IMR-90 (cell line): ENCODE measurements around the gene KAZN. TPM values are rescaled to one million over a fixed set of nuclear protein-coding genes. Genes with fewer than 3 reads are reported as not detected.

Experiments
- ATAC-seq: fragments of 200-7000 bp; cut with Tn5 transposase; 2 replicates; pipeline ENCODE4 v1.9.1; 2020; ENCODE audit warnings: low read depth, mild to moderate bottlenecking, moderate library complexity
- BruUV-seq: library from RNA; stranded (reverse); fragments of 400-500 nt; replicated peaks from 2 replicates; lab custom pipeline; 2021; lab: Mats Ljungman, UMichigan
- CTCF ChIA-PET: fragments of 300-600 bp; formaldehyde crosslinking; extraction: SDS; loops from one replicate; lab custom pipeline; 2021; ENCODE audit warnings: antibody characterized with exemption; lab: Yijun Ruan, JAX
- POLR2A ChIA-PET: fragments of 300-600 bp; sonication (Branson Sonifier 250); formaldehyde crosslinking; loops from one replicate; lab custom pipeline; 2022; ENCODE audit warnings: antibody characterized with exemption; ENCODE audit not compliant: unreplicated experiment; lab: Charles Lee
- DNase-seq: peaks from one replicate; pipeline ENCODE4 v3.0.0; 2013
- H2AFZ ChIP-seq: replicated peaks from 2 replicates; pipeline ENCODE3; 2013; ENCODE audit warnings: low read length, mild to moderate bottlenecking; ENCODE audit not compliant: poor library complexity
- H2AK5ac ChIP-seq: 2 replicates; pipeline ENCODE4 v1.6.1; 2013; ENCODE audit warnings: low read depth, low read length, inconsistent platforms
- H2AK9ac ChIP-seq: replicated peaks from 2 replicates; pipeline ENCODE3; 2013; ENCODE audit warnings: mild to moderate bottlenecking, low read depth, low read length, moderate library complexity; ENCODE audit not compliant: poor library complexity
- H2BK120ac ChIP-seq: 2 replicates; pipeline ENCODE4 v1.6.1; 2013; ENCODE audit warnings: low read depth, low read length, inconsistent platforms
- H2BK15ac ChIP-seq: 3 replicates; pipeline ENCODE4 v1.6.1; 2013; ENCODE audit warnings: low read depth, low read length, inconsistent platforms
- H2BK20ac ChIP-seq: 2 replicates; pipeline ENCODE4 v1.6.1; 2013; ENCODE audit warnings: low read depth, mild to moderate bottlenecking, inconsistent platforms, low read length, moderate library complexity
- H2BK5ac ChIP-seq: 2 replicates; pipeline ENCODE4 v1.6.1; 2013; ENCODE audit warnings: mild to moderate bottlenecking, low read depth, low read length, inconsistent platforms; ENCODE audit not compliant: poor library complexity, severe bottlenecking
- H3K14ac ChIP-seq: replicated peaks from 2 replicates; pipeline ENCODE4 v1.6.1; 2013; ENCODE audit warnings: low read depth, low read length, inconsistent platforms
- H3K18ac ChIP-seq: 2 replicates; pipeline ENCODE4 v1.6.1; 2013; ENCODE audit warnings: low read depth, low read length, control low read depth
- H3K23ac ChIP-seq: 2 replicates; pipeline ENCODE4 v1.6.1; 2013; ENCODE audit warnings: low read depth, low read length, inconsistent platforms
- H3K27ac ChIP-seq: 2 replicates; pipeline ENCODE4 v1.5.1; 2013; ENCODE audit warnings: mild to moderate bottlenecking, control low read depth, low read length; ENCODE audit not compliant: insufficient read depth
- H3K27me3 ChIP-seq: 2 replicates; pipeline ENCODE4 v1.6.1; 2013; ENCODE audit warnings: low read length; ENCODE audit not compliant: control insufficient read depth, insufficient read depth
- H3K36me3 ChIP-seq: 2 replicates; pipeline ENCODE4 v1.6.1; 2013; ENCODE audit warnings: low read length, mixed read lengths; ENCODE audit not compliant: control insufficient read depth, insufficient read depth
- H3K4ac ChIP-seq: 2 replicates; pipeline ENCODE4 v1.6.1; 2013; ENCODE audit warnings: low read depth, low read length, inconsistent platforms
- H3K4me1 ChIP-seq: 2 replicates; pipeline ENCODE4 v1.6.1; 2013; ENCODE audit warnings: low read length, mixed read lengths; ENCODE audit not compliant: control insufficient read depth, insufficient read depth
- H3K4me2 ChIP-seq: 2 replicates; pipeline ENCODE4 v1.6.1; 2013; ENCODE audit warnings: low read depth, mild to moderate bottlenecking, control low read depth, low read length, moderate library complexity
- H3K4me3 ChIP-seq: 2 replicates; pipeline ENCODE4 v1.5.1; 2013; ENCODE audit warnings: low read depth, mild to moderate bottlenecking, control low read depth, low read length, moderate library complexity; ENCODE audit not compliant: insufficient read depth
- H3K56ac ChIP-seq: 2 replicates; pipeline ENCODE4 v1.6.1; 2013; ENCODE audit warnings: low read length, inconsistent platforms; ENCODE audit not compliant: insufficient read depth; ENCODE audit errors: extremely low read depth
- H3K79me1 ChIP-seq, 2 experiments: 2 replicates each; pipeline ENCODE4 v1.6.1; 2013; ENCODE audit warnings: low read length in 2 of 2, inconsistent platforms in 1 of 2, low read depth in 1 of 2
- H3K9ac ChIP-seq: 2 replicates; pipeline ENCODE4 v1.6.1; 2013; ENCODE audit warnings: low read depth, low read length, control low read depth
- H3K9me1 ChIP-seq: 2 replicates; pipeline ENCODE4 v1.6.1; 2013; ENCODE audit warnings: low read length, inconsistent platforms; ENCODE audit not compliant: insufficient read depth
- H3K9me3 ChIP-seq: 2 replicates; pipeline ENCODE4 v1.6.1; 2013; ENCODE audit warnings: low read length; ENCODE audit not compliant: control insufficient read depth, insufficient read depth
- H4K20me1 ChIP-seq: 2 replicates; pipeline ENCODE4 v1.6.1; 2013; ENCODE audit warnings: low read length, inconsistent platforms; ENCODE audit not compliant: insufficient read depth
- H4K5ac ChIP-seq: 2 replicates; pipeline ENCODE4 v1.6.1; 2013; ENCODE audit warnings: mild to moderate bottlenecking, low read depth, low read length, control low read depth
- H4K8ac ChIP-seq, 2 experiments: 2 replicates each; pipeline ENCODE4 v1.6.1; 2013; ENCODE audit warnings: low read depth in 2 of 2, low read length in 2 of 2, control low read depth in 1 of 2, inconsistent platforms in 1 of 2
- H4K91ac ChIP-seq: 2 replicates; pipeline ENCODE4 v1.6.1; 2013; ENCODE audit warnings: low read depth, low read length, inconsistent platforms; ENCODE audit not compliant: insufficient read depth
- CHD1 ChIP-seq: IDR thresholded peaks from 2 replicates; pipeline ENCODE4 v1.6.1; 2012; ENCODE audit warnings: low read depth, low read length, improper control_type of control experiment
- FOS ChIP-seq: fragments of 150-350 bp; IDR thresholded peaks from 2 replicates; pipeline ENCODE4 v1.6.1; 2016; ENCODE audit warnings: low read depth, low read length
- NFE2L2 ChIP-seq: fragments of 150-350 bp; IDR thresholded peaks from 2 replicates; pipeline ENCODE4 v1.6.1; 2016; ENCODE audit warnings: low read depth, mild to moderate bottlenecking, low read length
- WGBS, 2 experiments: methylation state at CpG; one replicate each; pipeline versions ENCODE4 v1.1.5 to v1.1.7; 2013; ENCODE audit warnings: missing lambda C conversion rate in 2 of 2; ENCODE audit not compliant: insufficient read length in 1 of 2; ENCODE audit errors: extremely low coverage in 2 of 2; 5-methylcytosine and 5-hydroxymethylcytosine counted together
- dilution Hi-C: fragments of 300-500 bp; cut with HindIII; formaldehyde crosslinking; loops from one replicate; pipeline ENCODE4 v1.14.3; 2018; ENCODE audit warnings: low sequenced_read_pairs; ENCODE audit not compliant: unreplicated experiment
- in situ Hi-C: fragments of 300-500 bp; cut with MboI; formaldehyde crosslinking; loops from 3 replicates; pipeline ENCODE4 v1.14.3; 2019; ENCODE audit warnings: low sequenced_read_pairs, inconsistent platforms, mixed read lengths
- intact Hi-C: fragments of 100-400 bp; cut with micrococcal nuclease; formaldehyde crosslinking; loops from 2 replicates; pipeline ENCODE4 v1.10.0; 2022
- polyA plus RNA-seq, 3 experiments: library from polyadenylated mRNA; depleted of rRNA; stranded (reverse); fragments of >200 nt; gene quantifications; 2 replicates each; pipeline ENCODE4 v1.2.3, GENCODE V29; 2012; ENCODE audit warnings: low replicate concordance in 1 of 3
- total RNA-seq: library from RNA; depleted of rRNA; stranded (reverse); fragments of >200 nt; gene quantifications from 2 replicates; pipeline ENCODE4 v1.2.3, GENCODE V29; 2012

The KAZN gene
- total and polyA plus RNA-seq, 2 of the 4 experiments (the other 2 are of a cell fraction) = 5.2 to 10.5 TPM

DNA sequence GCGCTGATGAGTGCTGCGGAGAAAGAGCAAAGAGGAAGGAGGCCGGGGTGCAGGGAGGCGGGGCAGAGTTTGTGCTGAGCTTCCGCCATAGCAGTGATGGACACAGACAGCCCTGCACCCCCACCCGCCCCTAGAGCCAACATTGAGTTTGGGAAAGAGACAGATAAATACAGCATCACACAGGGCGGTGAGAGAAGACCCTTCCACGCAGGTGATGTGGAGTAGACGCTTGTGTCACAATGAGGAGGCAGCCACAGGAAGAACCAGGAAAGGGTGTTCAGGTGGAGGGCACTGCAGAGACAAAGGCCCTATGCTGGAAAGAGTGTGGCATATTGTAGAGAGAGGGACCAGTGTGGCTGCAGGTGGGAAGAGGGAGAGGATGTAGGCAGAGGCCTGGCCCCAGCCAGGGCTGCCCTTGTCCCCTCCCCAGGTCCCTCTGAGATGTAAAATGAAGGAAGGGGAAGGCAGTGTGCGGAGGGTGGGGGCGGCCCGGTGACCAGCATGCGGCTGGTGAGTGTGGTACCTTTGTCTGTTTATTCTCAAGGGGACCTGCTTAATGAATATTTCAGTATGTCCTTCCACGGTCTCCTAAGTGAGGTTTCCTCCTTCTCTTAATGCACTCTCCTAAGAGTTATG, 360.7 kb downstream of the KAZN start:
- Histone ChIP-seq H3K27me3 (no peaks in the 10 kb centered on the region), H3K4me2 (no peak overlapping the region), H3K9ac (no peak overlapping the region), H3K9me1 (peaks cover 20% of the 10 kb centered on the region), H4K5ac (no peak overlapping the region), H3K14ac (no peak overlapping the region), H3K9me3 (no peaks in the 10 kb centered on the region), H3K4me1 (peaks cover 8% of the 10 kb centered on the region), H3K36me3 (peaks cover 33% of the 10 kb centered on the region), H3K4ac (no peak overlapping the region), H3K56ac (no peak overlapping the region), H4K8ac (no peak overlapping the region), H2AK5ac (no peak overlapping the region), H4K20me1 (peaks cover 21% of the 10 kb centered on the region), H4K91ac (no peak overlapping the region), H2AFZ (no peak overlapping the region), H2AK9ac (no peak overlapping the region), H2BK120ac (no peak overlapping the region), H2BK5ac (no peak overlapping the region), H3K23ac (no peak overlapping the region), H3K4me3 (no peak overlapping the region), H3K18ac (no peak overlapping the region), H3K79me1 (peaks cover 20 to 88% of the 10 kb centered on the region in 2 experiments), H3K27ac (no peak overlapping the region), H2BK15ac (no peak overlapping the region), H2BK20ac (no peak overlapping the region)
- ATAC-seq = no peak
- BruUV-seq = no TSS peak
- intact Hi-C loops (no loop called here), in situ Hi-C loops (no loop called here), dilution Hi-C loops (no loop called here)
- DNase-seq = no peak
- CTCF ChIA-PET = no interaction called here
- POLR2A ChIA-PET = no interaction called here
- 82% methylated on average over 3 of the region's 14 CpGs; no CpG with 5 or more reads in 1 of the 2 experiments for WGBS, 2 experiments
- TF ChIP-seq FOS = no peak
- no peak for TF ChIP-seq NFE2L2
- no peak for TF ChIP-seq CHD1
